HUES48 (cell line): ENCODE data around the gene ANKS1B.
"Not testable (repeated sequence)": the region's sequence is repeated elsewhere in the genome, so short reads cannot be mapped to it uniquely, and the experiment has no call there.

Source experiments
- H3K27ac ChIP-seq: one replicate; pipeline ENCODE4 v1.7.0; 2013; ENCODE audit warnings: low read depth, low read length, inconsistent platforms
- H3K27me3 ChIP-seq: 2 replicates; pipeline ENCODE4 v1.6.1; 2013; ENCODE audit warnings: mild to moderate bottlenecking, low read length; ENCODE audit not compliant: control insufficient read depth, insufficient read depth
- H3K36me3 ChIP-seq: 2 replicates; pipeline ENCODE4 v1.6.1; 2013; ENCODE audit warnings: low read length; ENCODE audit not compliant: control insufficient read depth, insufficient read depth
- H3K4me1 ChIP-seq: 2 replicates; pipeline ENCODE4 v1.6.1; 2013; ENCODE audit warnings: mild to moderate bottlenecking, low read length; ENCODE audit not compliant: control insufficient read depth, insufficient read depth
- H3K4me3 ChIP-seq: 2 replicates; pipeline ENCODE4 v1.5.1; 2013; ENCODE audit warnings: mild to moderate bottlenecking, low read depth, low read length
- H3K9ac ChIP-seq: 2 replicates; pipeline ENCODE4 v1.6.1; 2013; ENCODE audit warnings: mild to moderate bottlenecking, low read depth, low read length, moderate library complexity
- H3K9me3 ChIP-seq: 2 replicates; pipeline ENCODE4 v1.6.1; 2013; ENCODE audit warnings: low read length; ENCODE audit not compliant: control insufficient read depth, insufficient read depth

Gene ANKS1B

DNA sequence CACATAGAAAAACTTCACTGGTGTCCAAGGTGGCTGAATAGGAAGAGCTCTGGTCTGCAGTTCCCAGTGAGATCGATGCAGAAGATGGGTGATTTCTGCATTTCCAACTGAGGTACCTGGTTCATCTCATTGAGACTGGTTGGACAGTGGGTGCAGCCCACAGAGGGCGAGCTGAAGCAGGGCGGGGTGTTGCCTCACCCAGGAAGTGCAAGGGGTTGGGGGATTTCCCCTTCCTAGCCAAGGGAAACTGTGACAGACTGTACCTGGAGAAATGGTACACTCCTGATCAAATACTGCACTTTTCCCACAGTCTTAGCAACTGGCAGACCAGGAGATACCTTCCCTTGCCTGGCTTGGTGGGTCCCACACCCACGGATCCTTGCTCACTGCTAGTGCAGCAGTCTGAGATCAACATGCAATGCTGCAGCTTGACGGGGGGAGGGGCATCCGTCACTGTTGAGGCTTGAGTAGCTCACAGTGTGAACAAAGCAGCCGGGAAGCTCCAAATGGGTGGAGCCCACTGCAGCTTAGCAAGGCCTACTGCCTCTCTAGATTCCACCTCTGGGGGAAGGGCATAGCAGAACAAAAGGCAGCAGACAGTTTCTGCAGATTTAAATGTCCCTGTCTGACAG lies 746.7 kb downstream of the ANKS1B start:
- not testable (repeated sequence) for H3K9ac ChIP-seq, H3K9me3 ChIP-seq, H3K27me3 ChIP-seq, H3K4me1 ChIP-seq, H3K36me3 ChIP-seq, H3K4me3 ChIP-seq
- peak overlapping the region; percentile 39 for H3K27ac ChIP-seq

DNA sequence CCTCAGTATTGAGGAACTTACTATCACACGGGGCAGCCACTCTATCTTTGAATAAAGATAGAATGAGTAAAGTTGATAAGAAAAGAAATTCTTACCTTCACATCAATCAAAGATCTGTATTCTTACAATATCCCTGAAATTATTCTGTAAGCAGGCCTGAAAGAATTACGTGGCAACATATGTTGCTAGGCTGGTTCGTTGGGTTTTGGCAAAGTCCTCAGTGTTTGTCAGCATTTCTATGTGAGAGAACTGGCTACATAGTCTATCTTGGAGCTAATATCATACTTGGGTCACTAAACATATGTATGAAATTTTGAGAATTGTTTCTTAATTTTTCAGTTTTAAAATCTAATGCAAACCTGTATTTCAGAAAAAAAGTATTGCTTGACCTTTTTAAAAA lies 749.4 kb downstream of the ANKS1B start:
- no peak overlapping the region for H3K9ac ChIP-seq
- no peak overlapping the region for H3K27ac ChIP-seq
- H3K4me1 ChIP-seq = 0 out of 2 replicates have a peak, but pooled peaks cover 6% of the 10 kb centered on the region
- H3K9me3 ChIP-seq = 0 out of 2 replicates have a peak, but pooled peaks cover 5% of the 10 kb centered on the region
- no peak overlapping the region for H3K4me3 ChIP-seq
- no peaks in the 10 kb centered on the region for H3K27me3 ChIP-seq
- no peaks in the 10 kb centered on the region for H3K36me3 ChIP-seq

DNA sequence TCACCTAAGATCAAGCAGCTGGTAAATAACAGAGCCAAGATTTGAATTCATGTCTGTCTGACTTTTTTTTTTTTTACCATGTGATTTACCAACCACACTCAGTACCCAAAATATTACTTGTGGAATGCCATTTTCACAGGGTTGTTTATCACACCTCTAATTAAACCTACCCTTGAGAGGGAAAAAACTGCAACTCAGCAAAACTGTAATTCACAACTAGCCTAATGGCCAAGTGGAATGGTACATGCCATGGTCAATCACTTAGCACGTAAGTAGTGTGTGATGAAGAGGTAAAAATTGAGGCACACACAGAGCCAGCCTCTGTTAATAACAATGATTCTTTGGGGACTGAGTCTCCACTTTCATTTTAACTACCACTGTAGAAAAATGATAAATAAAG lies 750.0 kb downstream of the ANKS1B start:
- Histone ChIP-seq H3K9ac (no peak overlapping the region), H3K9me3 (0 out of 2 replicates have a peak, but pooled peaks cover 5% of the 10 kb centered on the region), H3K4me3 (no peak overlapping the region), H3K27ac (no peak overlapping the region), H3K36me3 (no peaks in the 10 kb centered on the region), H3K27me3 (no peaks in the 10 kb centered on the region), H3K4me1 (0 out of 2 replicates have a peak, but pooled peaks cover 6% of the 10 kb centered on the region)

DNA sequence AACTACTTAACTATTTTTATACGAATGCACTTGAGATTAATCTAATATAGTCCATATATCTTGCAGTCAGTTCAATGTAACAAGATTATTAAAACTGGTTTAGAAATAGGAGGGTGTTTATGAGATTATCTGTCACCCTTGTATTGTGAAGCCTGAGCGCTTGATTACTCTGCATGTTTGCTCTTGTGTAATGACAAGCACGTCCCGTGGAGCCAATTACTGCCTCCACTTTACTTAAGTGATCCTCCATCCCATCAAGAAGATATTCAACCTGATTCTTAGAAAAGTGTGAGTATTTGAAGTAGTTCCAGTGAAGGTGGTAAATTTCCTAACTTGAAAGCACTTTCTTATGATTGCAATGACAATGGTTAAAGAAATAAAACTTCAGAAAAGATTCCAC lies 752.4 kb downstream of the ANKS1B start:
- Histone ChIP-seq H3K27ac (no peak overlapping the region), H3K27me3 (no peaks in the 10 kb centered on the region), H3K4me1 (no peaks in the 10 kb centered on the region), H3K9ac (no peak overlapping the region), H3K9me3 (no peaks in the 10 kb centered on the region), H3K36me3 (no peaks in the 10 kb centered on the region), H3K4me3 (no peak overlapping the region)

DNA sequence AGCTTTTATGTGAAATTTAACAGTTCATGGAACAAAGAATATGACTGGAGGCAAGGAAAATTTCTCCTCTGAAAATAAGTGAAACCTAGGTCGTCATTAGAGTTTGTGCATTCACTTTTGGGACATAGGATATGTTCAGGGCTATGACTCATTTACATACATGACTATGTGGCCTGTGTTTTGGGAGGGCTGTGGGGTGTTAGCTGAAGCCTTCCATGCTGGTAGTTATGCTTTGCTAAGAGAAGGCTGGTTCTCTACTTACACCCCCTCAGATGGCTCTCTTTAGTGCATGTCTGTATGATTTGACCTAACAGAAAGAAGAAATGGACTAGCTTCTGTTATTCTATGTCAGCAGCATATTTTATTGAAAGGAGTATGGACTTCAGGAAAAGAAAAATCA lies 753.7 kb downstream of the ANKS1B start:
- H3K4me3 ChIP-seq = no peak overlapping the region
- H3K9me3 ChIP-seq = no peaks in the 10 kb centered on the region
- H3K4me1 ChIP-seq = no peaks in the 10 kb centered on the region
- H3K27me3 ChIP-seq = no peaks in the 10 kb centered on the region
- no peaks in the 10 kb centered on the region for H3K36me3 ChIP-seq
- no peak overlapping the region for H3K9ac ChIP-seq
- H3K27ac ChIP-seq = no peak overlapping the region

DNA sequence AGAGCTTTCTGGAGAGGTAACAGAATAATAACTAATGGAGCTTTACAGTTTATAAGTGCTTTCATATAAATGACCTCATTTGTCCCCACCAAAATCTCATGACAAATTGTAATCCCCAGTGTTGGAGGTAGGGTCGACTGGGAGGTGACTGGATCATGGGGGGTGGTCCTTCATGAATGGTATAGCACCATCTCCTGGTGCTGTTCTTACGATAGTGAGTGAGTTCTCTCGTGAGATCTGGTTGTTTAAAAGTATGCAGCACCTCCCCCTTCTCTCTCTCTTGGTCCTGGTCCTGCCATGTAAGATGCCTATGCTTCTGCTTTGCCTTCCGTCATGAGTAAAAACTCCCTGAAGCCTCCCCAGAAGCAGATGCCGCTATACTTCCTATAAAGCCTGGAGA lies 760.5 kb downstream of the ANKS1B start:
- H3K4me1 ChIP-seq = no peaks in the 10 kb centered on the region
- H3K9me3 ChIP-seq = no peaks in the 10 kb centered on the region
- H3K9ac ChIP-seq = no peak overlapping the region
- H3K27me3 ChIP-seq = no peaks in the 10 kb centered on the region
- no peaks in the 10 kb centered on the region for H3K36me3 ChIP-seq
- H3K27ac ChIP-seq = no peak overlapping the region
- H3K4me3 ChIP-seq = no peak overlapping the region

DNA sequence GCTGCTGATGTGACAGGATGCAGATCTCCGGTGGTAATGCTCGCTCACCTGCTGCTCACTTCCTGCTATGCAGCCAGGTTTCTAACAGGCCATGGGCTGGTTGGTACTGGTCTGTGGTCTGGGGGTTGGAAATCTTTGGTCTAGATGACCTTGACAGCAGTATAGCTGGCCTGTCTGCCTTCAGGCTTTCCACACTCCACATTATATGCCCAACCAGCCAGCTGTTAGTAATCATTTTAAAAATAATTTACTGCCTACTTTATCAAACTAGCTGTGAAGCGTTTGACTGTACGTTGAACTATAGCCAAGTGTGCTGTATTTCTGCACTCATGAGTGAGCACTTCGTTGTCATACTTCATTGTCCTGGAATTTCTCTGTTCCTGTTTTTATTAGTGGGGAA lies 761.2 kb downstream of the ANKS1B start:
- Histone ChIP-seq H3K9me3 (no peaks in the 10 kb centered on the region), H3K4me3 (no peak overlapping the region), H3K27me3 (no peaks in the 10 kb centered on the region), H3K9ac (no peak overlapping the region), H3K36me3 (no peaks in the 10 kb centered on the region), H3K27ac (no peak overlapping the region), H3K4me1 (no peaks in the 10 kb centered on the region)

DNA sequence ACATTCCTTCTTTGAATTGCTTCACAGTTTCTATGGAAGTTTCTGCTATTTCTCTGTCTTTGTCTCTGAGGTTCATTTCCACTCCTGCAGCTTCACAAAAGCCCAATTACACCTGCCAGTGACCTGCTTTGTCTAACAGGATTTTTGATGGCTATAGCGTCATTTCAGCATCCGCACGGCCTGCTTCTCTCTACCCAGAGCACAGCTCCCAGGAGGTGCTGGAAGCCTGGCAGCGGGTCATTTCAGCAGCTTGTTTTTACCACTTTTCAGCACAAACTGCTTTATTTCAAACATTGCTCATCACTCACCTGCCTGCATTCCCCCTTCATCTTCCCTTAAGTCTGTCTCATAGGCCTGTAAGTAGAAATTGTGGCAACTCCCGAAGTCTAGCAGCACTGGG lies 771.7 kb downstream of the ANKS1B start:
- Histone ChIP-seq H3K27ac (no peak overlapping the region), H3K9ac (no peak overlapping the region), H3K36me3 (no peaks in the 10 kb centered on the region)

DNA sequence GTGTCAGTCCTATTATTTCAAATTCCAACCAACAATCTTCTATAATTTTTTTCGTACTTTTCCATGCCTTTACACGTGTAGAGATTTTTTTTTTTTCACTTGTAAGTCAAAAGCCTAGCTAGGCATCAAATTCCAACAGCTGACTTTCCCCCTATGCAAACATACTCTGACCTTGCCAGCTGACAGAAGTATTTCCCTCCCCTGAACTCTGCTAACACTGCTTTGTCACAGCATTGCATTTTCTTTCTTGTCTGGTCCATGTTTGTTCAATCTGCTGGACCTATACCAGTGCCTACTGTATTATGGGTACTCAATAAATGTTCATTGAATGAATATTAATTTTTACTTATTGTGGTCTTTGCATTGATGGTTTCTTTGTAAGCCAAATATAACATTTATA lies 772.5 kb downstream of the ANKS1B start:
- H3K4me3 ChIP-seq = no peak overlapping the region
- H3K4me1 ChIP-seq = no peaks in the 10 kb centered on the region
- peaks cover 35% of the 10 kb centered on the region for H3K9me3 ChIP-seq
- H3K9ac ChIP-seq = no peak overlapping the region
- no peak overlapping the region for H3K27ac ChIP-seq
- H3K36me3 ChIP-seq = no peaks in the 10 kb centered on the region
- H3K27me3 ChIP-seq = no peaks in the 10 kb centered on the region

More for the DNA sequence above, 771.7 kb downstream of the ANKS1B start:
- H3K4me1 ChIP-seq = no peaks in the 10 kb centered on the region
- H3K27me3 ChIP-seq = no peaks in the 10 kb centered on the region
- H3K4me3 ChIP-seq = no peak overlapping the region
- peaks cover 35% of the 10 kb centered on the region for H3K9me3 ChIP-seq

DNA sequence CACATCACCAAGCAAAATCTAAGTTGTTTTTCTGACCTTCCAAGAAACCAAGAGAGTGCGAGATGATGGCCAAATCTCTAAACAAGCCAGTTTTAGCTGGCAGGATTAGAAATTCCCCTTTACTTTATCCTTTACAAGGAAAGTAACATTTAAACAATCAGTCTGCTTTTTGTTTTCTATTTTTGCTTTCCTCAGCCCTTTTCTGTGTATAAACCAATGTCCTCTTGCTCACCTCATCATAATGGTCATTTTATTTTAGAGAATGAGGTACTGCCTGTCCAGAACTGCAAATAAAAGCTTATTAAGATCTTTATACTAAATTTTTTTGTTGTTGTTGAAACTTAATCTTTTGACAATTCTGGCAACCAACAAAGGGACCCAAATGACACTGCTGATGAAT lies 779.6 kb downstream of the ANKS1B start:
- Histone ChIP-seq H3K36me3 (no peaks in the 10 kb centered on the region), H3K27me3 (no peaks in the 10 kb centered on the region), H3K9ac (no peak overlapping the region), H3K27ac (no peak overlapping the region), H3K4me1 (no peaks in the 10 kb centered on the region), H3K4me3 (no peak overlapping the region), H3K9me3 (peaks cover 8% of the 10 kb centered on the region)

DNA sequence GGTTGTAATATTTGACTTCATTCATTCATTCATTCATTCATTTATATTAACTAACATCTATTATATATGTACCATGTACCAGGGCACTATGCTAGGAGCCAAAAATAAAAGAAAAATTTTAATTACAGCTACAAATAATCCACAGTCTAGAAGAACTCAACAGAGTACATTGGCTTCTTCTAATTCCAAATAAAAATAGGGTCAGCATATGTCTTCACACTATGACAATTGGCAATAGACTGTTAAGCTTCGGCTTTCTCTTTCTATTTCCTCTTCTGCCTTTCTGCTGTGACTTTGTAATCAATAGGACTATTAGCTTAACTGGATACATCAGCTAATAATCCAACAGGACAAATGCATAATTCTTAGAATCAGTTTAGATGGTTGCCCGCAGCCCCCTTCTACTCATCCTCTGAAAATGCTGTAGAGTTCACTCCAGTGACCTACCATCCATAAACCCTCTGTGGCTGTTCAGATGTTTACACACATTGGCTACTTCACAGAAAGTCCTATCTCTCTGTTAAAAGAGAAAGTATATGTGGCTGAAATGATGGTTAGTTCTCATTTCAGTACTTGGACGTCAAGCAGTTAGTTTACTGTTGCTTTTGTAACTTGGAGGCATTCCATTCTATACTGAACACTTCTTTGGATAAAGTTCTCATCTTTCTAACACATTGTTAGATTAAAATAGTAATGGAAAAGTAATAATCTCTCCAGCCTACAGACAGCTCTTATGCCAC lies 782.7 kb downstream of the ANKS1B start:
- Histone ChIP-seq H3K9me3 (no peaks in the 10 kb centered on the region), H3K4me3 (no peak overlapping the region), H3K36me3 (no peaks in the 10 kb centered on the region), H3K4me1 (no peaks in the 10 kb centered on the region), H3K27ac (no peak overlapping the region), H3K9ac (no peak overlapping the region), H3K27me3 (no peaks in the 10 kb centered on the region)
